Prostate gland (tissue), 2 donors: ENCODE results near the gene ZSWIM1. TPM values are rescaled to one million over a fixed set of nuclear protein-coding genes. Genes with fewer than 3 reads are reported as not detected.

Experiments used
- DNase-seq: peaks from one replicate; pipeline ENCODE4 v3.0.0-alpha.2; 2019; ENCODE audit warnings: low spot score
- H3K27ac ChIP-seq, 2 donors: fragments of 200-600 bp; sonication (generic); 2 replicates each; pipeline ENCODE4 v1.5.1; 2017 to 2019
- H3K27me3 ChIP-seq: fragments of 200-600 bp; sonication (generic); replicated peaks from 2 replicates; pipeline ENCODE4 v1.5.1; 2019; ENCODE audit not compliant: insufficient read depth
- H3K36me3 ChIP-seq, 2 donors: fragments of 200-600 bp; sonication (generic); 1 replicate in 1 of 2; 2 replicates in 1 of 2; pipeline versions ENCODE4 v1.5.1 to v1.8.1; 2017 to 2019
- H3K4me1 ChIP-seq: fragments of 200-600 bp; sonication (generic); replicated peaks from 2 replicates; pipeline ENCODE4 v1.5.1; 2019
- H3K4me3 ChIP-seq, 2 donors: fragments of 200-600 bp; sonication (generic); 2 replicates each; pipeline ENCODE4 v1.5.1; 2017 to 2019
- H3K9me3 ChIP-seq: fragments of 200-600 bp; sonication (generic); 2 replicates; pipeline ENCODE4 v1.5.1; 2017
- CTCF ChIP-seq, 4 experiments: fragments of 200-600 bp in 2 of 4; fragments of 450-650 bp in 2 of 4; sonication (generic) in 2 of 4; IDR thresholded peaks; 1 replicate in 3 of 4; 2 replicates in 1 of 4; pipeline ENCODE4 v1.5.1; 2016 to 2019; ENCODE audit warnings: antibody characterized with exemption in 4 of 4, mild to moderate bottlenecking in 2 of 4, moderate library complexity in 2 of 4
- POLR2A ChIP-seq: fragments of 450-650 bp; IDR thresholded peaks from one replicate; pipeline ENCODE4 v1.6.1; 2016; ENCODE audit warnings: antibody characterized with exemption, mild to moderate bottlenecking
- POLR2AphosphoS5 ChIP-seq: sonication (generic); formaldehyde crosslinking; IDR thresholded peaks from one replicate; pipeline ENCODE4 v1.6.1; 2017; ENCODE audit warnings: antibody characterized with exemption
- WGBS: methylation state at CpG from one replicate; pipeline ENCODE4 v1.1.5; 2018; 5-methylcytosine and 5-hydroxymethylcytosine counted together
- intact Hi-C: fragments of 100-400 bp; cut with DNase I; formaldehyde crosslinking; loops from one replicate; pipeline ENCODE4 v1.14.2; 2022
- total RNA-seq, 2 donors: library from RNA; depleted of rRNA; stranded (reverse); fragments of >200 nt; gene quantifications; one replicate each; pipeline ENCODE4 v1.1.0, GENCODE V29; 2016

ZSWIM1 gene
- total RNA-seq, 2 donors from 2014 or later = 13.8 to 17.8 TPM

DNA sequence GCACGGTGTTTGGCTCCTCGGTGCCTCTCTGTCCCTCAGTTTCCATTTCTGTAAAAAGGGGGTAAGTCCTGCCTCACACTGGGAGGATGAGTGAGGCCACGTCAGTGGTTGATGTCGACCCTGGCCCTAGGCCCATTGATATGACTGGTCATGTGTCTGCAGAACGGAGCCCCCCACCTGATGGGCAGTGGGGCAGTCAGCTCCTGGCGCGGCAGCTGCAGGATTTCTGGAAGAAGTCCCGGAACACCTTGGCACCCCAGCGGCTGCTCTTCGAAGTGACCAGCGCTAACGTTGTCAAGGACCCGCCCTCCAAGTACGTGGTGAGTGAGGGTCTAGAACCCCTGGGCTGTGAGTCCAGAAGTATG is 46.2 kb upstream of the ZSWIM1 start:
- Histone ChIP-seq H3K36me3 (no peaks in the 10 kb centered on the region), H3K9me3 (no peaks in the 10 kb centered on the region), H3K27me3 (no peaks in the 10 kb centered on the region), H3K4me3 (peak overlapping the region; percentile 55 to 66), H3K27ac (peak overlapping the region; percentile 90), H3K4me1 (peaks cover 8% of the 10 kb centered on the region)
- intact Hi-C loops = loop anchor here (5.0 kb wide), 1 partner anchor 103 kb away; no protein-coding TSS in a partner anchor
- TF ChIP-seq POLR2AphosphoS5 (no peak), POLR2A (no peak)
- WGBS = 66% methylated on average over 14 of the region's 14 CpGs
- DNase-seq = no peak

- H3K27ac ChIP-seq = peak overlapping the region in 1 of 2 donors; percentile 1
- no peak overlapping the region for H3K4me3 ChIP-seq
- intact Hi-C loops = no loop called here
- no peak for DNase-seq
- peaks cover 8% of the 10 kb centered on the region for H3K4me1 ChIP-seq
- H3K27me3 ChIP-seq = no peaks in the 10 kb centered on the region
- H3K36me3 ChIP-seq = no peaks in the 10 kb centered on the region
- WGBS = 65% methylated on average over 3 of the region's 3 CpGs
- TF ChIP-seq POLR2A (no peak), CTCF (IDR thresholded peaks at IDR 0.05) (no peak), POLR2AphosphoS5 (no peak)
- no peaks in the 10 kb centered on the region for H3K9me3 ChIP-seq
These were observed 45.7 kb upstream of the ZSWIM1 start for GRCh38 chr20:45835329-45835765.

- H3K27ac ChIP-seq = peak overlapping the region in 1 of 2 donors; percentile 1
- peaks cover 8% of the 10 kb centered on the region for H3K4me1 ChIP-seq
These were observed 45.2 kb upstream of the ZSWIM1 start for GRCh38 chr20:45835825-45836224.

GRCh38 chr20:45836841-45837240 is 44.2 kb upstream of the ZSWIM1 start:
- TF ChIP-seq POLR2A (no peak), CTCF (IDR thresholded peaks at IDR 0.05) (no peak), POLR2AphosphoS5 (no peak)
- H3K4me1 ChIP-seq = peaks cover 8% of the 10 kb centered on the region
- no peaks in the 10 kb centered on the region for H3K9me3 ChIP-seq
- H3K36me3 ChIP-seq = no peaks in the 10 kb centered on the region
- intact Hi-C loops = no loop called here
- no peak overlapping the region for H3K27ac ChIP-seq
- H3K27me3 ChIP-seq = no peaks in the 10 kb centered on the region
- WGBS = 22% methylated on average over 1 of the region's 1 CpG
- no peak overlapping the region for H3K4me3 ChIP-seq
- DNase-seq = no peak

More at GRCh38 chr20:45835825-45836224, 45.2 kb upstream of the ZSWIM1 start:
- WGBS = 81% methylated on average over 5 of the region's 5 CpGs
- DNase-seq = no peak
- Histone ChIP-seq H3K36me3 (no peaks in the 10 kb centered on the region), H3K9me3 (no peaks in the 10 kb centered on the region), H3K4me3 (no peak overlapping the region), H3K27me3 (no peaks in the 10 kb centered on the region)
- intact Hi-C loops = no loop called here
- no peak for TF ChIP-seq POLR2A
- no peak for TF ChIP-seq POLR2AphosphoS5
- TF ChIP-seq CTCF (IDR thresholded peaks at IDR 0.05) = no peak

DNA sequence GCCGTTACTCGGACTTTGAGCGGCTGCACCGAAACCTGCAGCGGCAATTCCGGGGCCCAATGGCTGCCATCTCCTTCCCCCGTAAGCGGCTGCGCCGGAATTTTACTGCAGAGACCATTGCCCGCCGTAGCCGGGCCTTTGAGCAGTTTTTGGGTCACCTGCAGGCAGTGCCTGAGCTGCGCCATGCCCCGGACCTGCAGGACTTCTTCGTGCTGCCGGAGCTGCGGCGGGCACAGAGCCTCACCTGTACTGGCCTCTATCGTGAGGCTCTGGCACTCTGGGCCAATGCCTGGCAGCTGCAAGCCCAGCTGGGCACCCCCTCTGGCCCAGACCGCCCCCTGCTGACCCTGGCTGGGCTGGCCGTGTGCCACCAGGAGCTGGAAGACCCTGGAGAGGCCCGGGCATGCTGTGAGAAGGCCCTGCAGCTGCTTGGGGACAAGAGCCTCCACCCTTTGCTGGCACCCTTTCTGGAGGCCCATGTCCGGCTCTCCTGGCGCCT is 40.3 kb upstream of the ZSWIM1 start:
- H3K4me1 ChIP-seq = no peaks in the 10 kb centered on the region
- H3K36me3 ChIP-seq = peaks cover 0 to 12% of the 10 kb centered on the region in 2 donors
- H3K27ac ChIP-seq = no peak overlapping the region
- no peak for DNase-seq
- 89% methylated on average over 21 of the region's 25 CpGs for WGBS
- no peak overlapping the region for H3K4me3 ChIP-seq
- intact Hi-C loops = no loop called here
- no peaks in the 10 kb centered on the region for H3K9me3 ChIP-seq
- no peaks in the 10 kb centered on the region for H3K27me3 ChIP-seq
- TF ChIP-seq POLR2AphosphoS5 (no peak), POLR2A (no peak), CTCF (IDR thresholded peaks at IDR 0.05) (no peak)
